C4-2B (cell line): ENCODE measurements around the gene FANCD2.
"Not testable (repeated sequence)": the region's sequence is repeated elsewhere in the genome, so short reads cannot be mapped to it uniquely, and the experiment has no call there.

ENCODE experiments used
- H3K27ac ChIP-seq: fragments of 450-650 bp; 2 replicates; pipeline ENCODE4 v1.5.1; 2017
- CTCF ChIP-seq: fragments of 450-650 bp; conservative IDR thresholded peaks from 2 replicates; pipeline ENCODE4 v1.5.1; 2017; ENCODE audit warnings: mild to moderate bottlenecking
- ZFX ChIP-seq: fragments of 450-650 bp; IDR thresholded peaks from 2 replicates; pipeline ENCODE4 v1.6.1; 2017

FANCD2 gene

DNA sequence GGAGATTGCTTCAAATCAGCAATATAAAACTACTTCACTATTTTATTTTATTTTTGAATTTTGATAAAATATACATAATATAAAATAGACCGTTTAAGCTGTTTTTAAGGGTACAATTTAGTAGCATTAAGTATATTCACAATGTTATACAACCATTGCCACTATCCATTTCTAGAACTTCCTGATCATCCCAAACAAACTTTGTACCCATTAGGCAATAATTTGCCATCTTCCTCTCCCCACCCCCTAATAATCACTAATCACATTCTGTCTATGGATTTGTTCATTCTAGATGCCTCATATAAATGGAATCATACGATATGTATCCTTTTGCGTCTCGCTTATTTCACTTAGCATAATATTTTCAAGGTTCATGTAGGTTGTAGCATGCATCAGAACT lies 28.9 kb downstream of the FANCD2 start:
- TF ChIP-seq ZFX (no peak), CTCF (no peak)
- H3K27ac ChIP-seq, result no peak overlapping the region

- not testable (repeated sequence) for H3K27ac ChIP-seq
These were observed 43.8 kb downstream of the FANCD2 start for GRCh38 chr3:10070077-10070476.

DNA sequence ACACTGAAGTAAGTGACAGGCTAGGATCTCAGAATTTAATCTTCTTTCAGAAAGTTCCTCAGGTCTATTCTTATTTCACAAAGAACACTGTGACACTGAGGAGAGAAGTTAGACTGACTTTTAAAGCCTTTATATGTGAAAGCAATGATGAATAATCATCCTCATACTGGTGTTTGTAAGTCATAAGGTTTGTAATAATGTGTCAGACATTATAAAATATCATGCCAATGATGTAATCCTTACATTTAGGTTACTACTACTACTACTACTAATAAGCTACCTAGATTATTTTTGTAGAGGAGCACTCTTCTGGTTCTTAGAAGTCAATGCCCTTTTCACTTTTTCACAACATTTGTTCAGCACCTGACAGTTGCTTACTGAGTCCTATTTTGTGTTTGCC lies 48.4 kb downstream of the FANCD2 start:
- TF ChIP-seq CTCF, result no peak
- TF ChIP-seq ZFX, result no peak
- no peak overlapping the region for H3K27ac ChIP-seq

DNA sequence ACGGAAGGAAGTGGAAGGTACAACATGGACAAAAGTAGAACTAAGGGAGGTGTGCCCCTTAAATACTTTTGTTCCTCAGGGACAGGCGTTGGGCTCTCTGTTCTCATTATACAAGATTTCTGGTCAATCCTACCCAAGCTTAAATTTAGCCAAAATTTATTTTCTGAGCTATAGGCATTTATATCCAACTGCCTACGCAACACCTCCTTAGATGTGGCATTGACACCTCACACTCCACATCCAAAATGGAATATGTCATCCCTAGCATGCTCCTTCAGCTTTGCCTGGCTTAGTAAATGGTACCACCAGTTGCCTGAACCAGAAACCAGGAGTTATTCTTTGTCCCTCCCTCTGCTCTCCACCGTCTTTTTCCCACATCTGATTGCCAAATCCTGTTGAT lies 55.6 kb downstream of the FANCD2 start:
- TF ChIP-seq ZFX (no peak), CTCF (no peak)
- H3K27ac ChIP-seq, result no peak overlapping the region

- TF ChIP-seq ZFX (no peak), CTCF (no peak)
- H3K27ac ChIP-seq, result no peak overlapping the region
These were observed 59.5 kb downstream of the FANCD2 start for GRCh38 chr3:10085738-10086137.

GRCh38 chr3:10088256-10088655 lies 62.0 kb downstream of the FANCD2 start:
- no peak for TF ChIP-seq ZFX
- no peak for TF ChIP-seq CTCF
- no peak overlapping the region for H3K27ac ChIP-seq

GRCh38 chr3:10090179-10090578 lies 63.9 kb downstream of the FANCD2 start:
- H3K27ac ChIP-seq, result no peak overlapping the region
- TF ChIP-seq ZFX (no peak), CTCF (no peak)

- H3K27ac ChIP-seq, result not testable (repeated sequence)
These were observed 64.5 kb downstream of the FANCD2 start for GRCh38 chr3:10090774-10091173.

GRCh38 chr3:10091387-10091786 lies 65.2 kb downstream of the FANCD2 start:
- not testable (repeated sequence) for H3K27ac ChIP-seq
